ENCODE measurements around the gene TRIOBP. TPM values are rescaled to one million over a fixed set of nuclear protein-coding genes. Genes with fewer than 3 reads are reported as not detected.

TRIOBP gene
- total RNA-seq, 2 donors from 2014 or later: 114 to 115 TPM

DNA sequence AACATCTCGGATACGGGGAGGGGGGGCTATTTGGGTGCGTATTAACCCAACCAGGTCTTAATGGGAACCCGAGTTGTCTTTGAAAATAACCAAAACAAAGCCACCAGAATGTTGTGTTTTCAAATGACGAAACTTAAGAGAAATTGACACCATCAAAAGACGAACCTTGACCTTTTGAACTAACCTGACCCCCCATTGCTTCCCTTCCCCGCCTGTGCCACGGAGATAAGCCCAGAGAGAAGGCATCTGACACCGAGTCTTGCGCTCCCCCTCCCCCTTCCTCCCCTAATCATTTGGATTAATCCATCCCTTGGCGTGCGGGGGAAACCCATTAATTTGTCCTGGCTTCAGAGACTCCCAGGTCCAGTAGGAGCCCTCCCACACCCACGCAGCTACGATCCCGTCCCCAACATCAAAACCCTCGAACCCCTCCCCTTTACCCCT, 106.4 kb downstream of the TRIOBP start:
- Histone ChIP-seq H3K27me3 (replicated peaks; ENCODE audit: insufficient read depth) (no peaks in the 10 kb centered on the region), H3K27ac (peak overlapping the region; percentile 7 to 94), H3K36me3 (no peaks in the 10 kb centered on the region), H3K4me1 (replicated peaks) (no peaks in the 10 kb centered on the region), H3K9me3 (no peaks in the 10 kb centered on the region), H3K4me3 (peak overlapping the region in 1 of 2 donors; percentile 63)
- no peak for DNase-seq (ENCODE audit: low spot score)
- intact Hi-C loops (cut with DNase I): no loop called here
- 47% methylated on average over 16 of the region's 16 CpGs for WGBS
- TF ChIP-seq POLR2A (IDR thresholded peaks at IDR 0.05) (no peak), POLR2AphosphoS5 (IDR thresholded peaks at IDR 0.05) (no peak)
- TF ChIP-seq, protein P1, sequence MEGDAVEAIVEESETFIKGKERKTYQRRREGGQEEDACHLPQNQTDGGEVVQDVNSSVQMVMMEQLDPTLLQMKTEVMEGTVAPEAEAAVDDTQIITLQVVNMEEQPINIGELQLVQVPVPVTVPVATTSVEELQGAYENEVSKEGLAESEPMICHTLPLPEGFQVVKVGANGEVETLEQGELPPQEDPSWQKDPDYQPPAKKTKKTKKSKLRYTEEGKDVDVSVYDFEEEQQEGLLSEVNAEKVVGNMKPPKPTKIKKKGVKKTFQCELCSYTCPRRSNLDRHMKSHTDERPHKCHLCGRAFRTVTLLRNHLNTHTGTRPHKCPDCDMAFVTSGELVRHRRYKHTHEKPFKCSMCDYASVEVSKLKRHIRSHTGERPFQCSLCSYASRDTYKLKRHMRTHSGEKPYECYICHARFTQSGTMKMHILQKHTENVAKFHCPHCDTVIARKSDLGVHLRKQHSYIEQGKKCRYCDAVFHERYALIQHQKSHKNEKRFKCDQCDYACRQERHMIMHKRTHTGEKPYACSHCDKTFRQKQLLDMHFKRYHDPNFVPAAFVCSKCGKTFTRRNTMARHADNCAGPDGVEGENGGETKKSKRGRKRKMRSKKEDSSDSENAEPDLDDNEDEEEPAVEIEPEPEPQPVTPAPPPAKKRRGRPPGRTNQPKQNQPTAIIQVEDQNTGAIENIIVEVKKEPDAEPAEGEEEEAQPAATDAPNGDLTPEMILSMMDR (IDR thresholded peaks at IDR 0.05): no peak

DNA sequence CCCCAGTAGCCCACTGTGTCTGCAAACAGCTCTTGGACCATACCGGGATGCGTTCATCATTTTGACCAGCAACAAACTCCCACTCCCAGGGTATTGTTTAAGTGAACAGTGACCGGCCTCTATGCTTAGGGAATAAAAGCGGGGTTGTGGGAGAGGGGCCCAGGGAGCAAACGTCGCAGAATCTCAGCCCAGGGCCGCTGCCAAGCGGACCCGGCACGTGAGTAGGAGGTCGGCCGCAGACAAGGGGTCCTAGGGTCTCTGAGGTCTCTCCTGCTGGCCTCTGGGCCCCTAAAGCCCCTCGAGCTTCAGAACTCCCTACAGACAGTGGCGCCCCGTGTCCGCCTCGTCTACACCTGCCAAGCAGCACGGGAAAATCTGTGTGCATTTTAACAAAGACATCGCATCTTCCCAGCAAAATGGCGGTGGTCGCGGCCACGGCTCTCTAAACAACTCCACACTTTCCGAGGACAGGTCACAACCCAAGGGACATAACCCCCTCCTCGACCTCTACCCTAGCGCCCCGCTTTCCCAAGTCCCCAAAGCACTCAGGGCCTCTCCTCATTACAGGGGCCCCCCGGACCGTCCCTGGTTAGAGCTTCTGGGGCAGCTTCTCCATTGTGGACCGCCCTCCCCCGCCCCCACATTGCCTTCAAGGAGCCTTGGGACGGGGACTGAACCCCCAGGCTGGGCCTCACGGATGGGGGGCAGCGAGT, 106.9 kb downstream of the TRIOBP start:
- H3K9me3 ChIP-seq: no peaks in the 10 kb centered on the region
- intact Hi-C loops (cut with DNase I): no loop called here
- TF ChIP-seq POLR2A (IDR thresholded peaks at IDR 0.05): no peak
- TF ChIP-seq POLR2AphosphoS5 (IDR thresholded peaks at IDR 0.05): no peak
- TF ChIP-seq, protein P1 (IDR thresholded peaks at IDR 0.05): no peak
- H3K36me3 ChIP-seq: no peaks in the 10 kb centered on the region
- 65% methylated on average over 34 of the region's 34 CpGs for WGBS
- peak overlapping the region; percentile 91 to 94 for H3K27ac ChIP-seq
- DNase-seq (ENCODE audit: low spot score): no peak
- H3K4me3 ChIP-seq: no peak overlapping the region
- H3K4me1 ChIP-seq (replicated peaks): no peaks in the 10 kb centered on the region
- no peaks in the 10 kb centered on the region for H3K27me3 ChIP-seq (replicated peaks; ENCODE audit: insufficient read depth)

DNA sequence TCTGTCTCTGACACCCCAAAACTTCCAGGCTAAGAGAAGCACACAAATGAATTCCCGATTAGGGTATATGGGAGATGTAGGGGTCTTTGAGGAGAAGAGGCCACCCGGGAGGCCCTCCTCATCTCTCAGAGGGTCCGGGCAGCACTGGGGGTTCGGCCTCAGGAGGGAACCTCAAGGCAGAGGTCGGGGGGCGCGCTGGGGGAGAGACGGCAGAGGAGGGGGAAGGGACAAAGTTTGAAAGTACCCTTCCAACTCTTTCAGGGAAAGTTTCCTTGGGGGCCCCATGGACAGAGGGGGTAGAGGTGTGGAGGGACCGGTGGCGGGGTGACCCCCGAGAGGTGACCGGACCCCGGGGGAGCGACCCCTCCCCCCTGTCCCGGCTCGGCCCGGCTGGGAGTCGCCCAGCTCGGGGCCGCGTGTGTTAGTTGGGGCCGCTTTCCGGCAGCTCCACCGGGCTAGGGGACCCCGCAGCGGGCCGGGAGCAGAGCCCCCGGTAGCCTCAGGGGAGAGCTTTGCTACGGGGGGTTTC, 107.6 kb downstream of the TRIOBP start:
- Histone ChIP-seq H3K4me1 (replicated peaks) (no peaks in the 10 kb centered on the region), H3K4me3 (peak overlapping the region; percentile 54 to 64), H3K9me3 (no peaks in the 10 kb centered on the region), H3K27ac (peak overlapping the region; percentile 91 to 94), H3K36me3 (no peaks in the 10 kb centered on the region), H3K27me3 (replicated peaks; ENCODE audit: insufficient read depth) (no peaks in the 10 kb centered on the region)
- TF ChIP-seq POLR2AphosphoS5 (IDR thresholded peaks at IDR 0.05) (no peak), POLR2A (IDR thresholded peaks at IDR 0.05) (no peak)
- TF ChIP-seq, protein P1 (IDR thresholded peaks at IDR 0.05): no peak
- WGBS: 6% methylated on average over 29 of the region's 29 CpGs
- intact Hi-C loops (cut with DNase I): no loop called here
- DNase-seq (ENCODE audit: low spot score): no peak

DNA sequence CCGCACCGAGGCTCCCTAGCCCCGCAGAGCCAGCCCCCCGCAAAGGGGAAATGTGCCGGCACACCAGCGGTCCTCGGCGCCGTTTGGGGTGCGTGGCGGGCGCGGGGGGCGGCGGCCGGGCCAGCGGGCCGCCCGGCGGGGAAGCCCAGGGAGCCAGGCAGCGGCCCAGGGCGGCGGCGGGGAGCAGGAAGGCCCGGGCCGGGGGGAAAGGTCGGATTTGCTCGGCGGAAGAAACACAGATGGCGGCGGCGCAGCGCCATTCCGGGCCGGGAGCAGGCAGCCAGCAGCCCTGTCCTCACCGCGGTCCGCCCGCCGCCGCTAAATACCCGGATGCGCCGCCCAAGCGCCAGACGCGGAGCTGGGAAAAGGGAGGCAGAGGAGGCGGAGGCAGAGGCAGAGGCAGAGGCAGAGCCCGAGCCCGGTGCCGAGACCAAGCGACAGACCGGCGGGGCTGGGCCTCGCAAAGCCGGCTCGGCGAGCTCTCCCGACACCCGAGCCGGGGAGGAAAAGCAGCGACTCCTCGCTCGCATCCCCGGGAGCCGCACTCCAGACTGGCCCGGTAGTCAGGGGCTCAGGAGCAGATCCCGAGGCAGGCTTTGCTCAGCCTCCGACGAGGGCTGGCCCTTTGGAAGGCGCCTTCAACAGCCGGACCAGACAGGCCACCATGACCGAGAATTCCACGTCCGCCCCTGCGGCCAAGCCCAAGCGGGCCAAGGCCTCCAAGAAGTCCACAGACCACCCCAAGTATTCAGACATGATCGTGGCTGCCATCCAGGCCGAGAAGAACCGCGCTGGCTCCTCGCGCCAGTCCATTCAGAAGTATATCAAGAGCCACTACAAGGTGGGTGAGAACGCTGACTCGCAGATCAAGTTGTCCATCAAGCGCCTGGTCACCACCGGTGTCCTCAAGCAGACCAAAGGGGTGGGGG, 108.3 kb downstream of the TRIOBP start:
- H3K27me3 ChIP-seq (replicated peaks; ENCODE audit: insufficient read depth): no peaks in the 10 kb centered on the region
- peak overlapping the region; percentile 54 to 64 for H3K4me3 ChIP-seq
- H3K36me3 ChIP-seq: no peaks in the 10 kb centered on the region
- peak overlapping the region; percentile 91 to 94 for H3K27ac ChIP-seq
- DNase-seq (ENCODE audit: low spot score): peak; percentile 85
- intact Hi-C loops (cut with DNase I): no loop called here
- H3K9me3 ChIP-seq: no peaks in the 10 kb centered on the region
- H3K4me1 ChIP-seq (replicated peaks): no peaks in the 10 kb centered on the region
- TF ChIP-seq POLR2AphosphoS5 (IDR thresholded peaks at IDR 0.05) (peak; percentile 89), POLR2A (IDR thresholded peaks at IDR 0.05) (peak; percentile 78)
- TF ChIP-seq, protein P1 (IDR thresholded peaks at IDR 0.05): peak in 1 of 4 experiments; percentile 10
- WGBS: under 1% methylated on average over 57 of the region's 87 CpGs
